Measurements from ENCODE around the gene NPAS1.

- TF ChIP-seq EZH2 (IDR thresholded peaks at IDR 0.05), result no peak
- TF ChIP-seq, protein P1, sequence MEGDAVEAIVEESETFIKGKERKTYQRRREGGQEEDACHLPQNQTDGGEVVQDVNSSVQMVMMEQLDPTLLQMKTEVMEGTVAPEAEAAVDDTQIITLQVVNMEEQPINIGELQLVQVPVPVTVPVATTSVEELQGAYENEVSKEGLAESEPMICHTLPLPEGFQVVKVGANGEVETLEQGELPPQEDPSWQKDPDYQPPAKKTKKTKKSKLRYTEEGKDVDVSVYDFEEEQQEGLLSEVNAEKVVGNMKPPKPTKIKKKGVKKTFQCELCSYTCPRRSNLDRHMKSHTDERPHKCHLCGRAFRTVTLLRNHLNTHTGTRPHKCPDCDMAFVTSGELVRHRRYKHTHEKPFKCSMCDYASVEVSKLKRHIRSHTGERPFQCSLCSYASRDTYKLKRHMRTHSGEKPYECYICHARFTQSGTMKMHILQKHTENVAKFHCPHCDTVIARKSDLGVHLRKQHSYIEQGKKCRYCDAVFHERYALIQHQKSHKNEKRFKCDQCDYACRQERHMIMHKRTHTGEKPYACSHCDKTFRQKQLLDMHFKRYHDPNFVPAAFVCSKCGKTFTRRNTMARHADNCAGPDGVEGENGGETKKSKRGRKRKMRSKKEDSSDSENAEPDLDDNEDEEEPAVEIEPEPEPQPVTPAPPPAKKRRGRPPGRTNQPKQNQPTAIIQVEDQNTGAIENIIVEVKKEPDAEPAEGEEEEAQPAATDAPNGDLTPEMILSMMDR (IDR thresholded peaks at IDR 0.05), result no peak
- no peak for TF ChIP-seq EZH2phosphoT487 (IDR thresholded peaks at IDR 0.05)
Observed at GRCh38 chr19:46975925-46976782, 43.5 kb upstream of the NPAS1 start.
